Activated CD4-positive, CD25-positive, alpha-beta regulatory T cell (primary cell): ENCODE data around the gene NELFB.

ENCODE experiments used
- DNase-seq, 4 experiments: peaks; one replicate each; lab custom pipeline; 2025; lab: John Stamatoyannopoulos, UW

Gene NELFB

DNA sequence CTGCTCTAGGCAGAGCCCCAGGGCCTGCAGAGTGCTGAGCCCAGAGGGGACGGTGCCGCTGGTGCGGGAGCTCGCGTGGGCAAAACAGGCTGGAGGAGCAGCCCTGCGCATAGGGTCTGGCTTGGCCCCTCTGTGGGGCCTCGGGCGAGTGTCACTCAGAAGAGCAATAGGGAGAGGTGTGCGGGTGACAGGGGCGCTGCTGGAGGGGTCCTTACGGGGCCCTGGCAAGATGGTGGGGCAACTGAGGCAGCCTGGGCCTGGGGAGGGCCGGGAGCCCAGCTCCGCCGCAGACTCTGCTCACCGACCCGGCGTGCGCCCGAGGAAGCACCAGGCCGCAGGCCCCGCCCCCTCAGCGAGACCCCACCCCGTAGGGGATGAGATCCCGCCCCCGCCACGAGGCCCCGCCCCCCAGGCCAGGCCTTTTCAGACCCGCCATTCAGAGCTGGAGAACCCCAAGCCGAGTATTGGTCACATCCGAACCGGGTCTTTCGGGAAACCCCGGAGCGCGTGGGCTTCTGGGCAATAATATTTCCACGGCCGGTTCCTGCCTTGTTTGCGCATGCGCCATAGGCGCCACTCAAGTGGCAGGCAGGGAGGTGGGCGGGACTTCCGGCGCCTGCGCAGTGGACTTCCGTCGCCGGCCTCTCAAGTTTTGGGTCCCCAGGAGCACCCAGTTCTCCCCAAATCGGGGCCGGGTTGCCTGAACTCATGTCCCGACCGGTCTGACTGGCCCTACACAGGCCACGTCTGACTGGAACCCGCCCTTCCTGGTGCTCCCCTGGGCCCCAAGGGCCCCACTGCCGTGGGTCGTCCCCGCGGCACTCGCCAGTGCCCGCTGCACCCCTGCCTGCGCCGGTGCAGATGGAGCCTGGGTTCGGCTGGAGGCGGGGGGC, 31.8 kb upstream of the NELFB start:
- DNase-seq: peak; percentile 96 to 98 (median 98)

DNA sequence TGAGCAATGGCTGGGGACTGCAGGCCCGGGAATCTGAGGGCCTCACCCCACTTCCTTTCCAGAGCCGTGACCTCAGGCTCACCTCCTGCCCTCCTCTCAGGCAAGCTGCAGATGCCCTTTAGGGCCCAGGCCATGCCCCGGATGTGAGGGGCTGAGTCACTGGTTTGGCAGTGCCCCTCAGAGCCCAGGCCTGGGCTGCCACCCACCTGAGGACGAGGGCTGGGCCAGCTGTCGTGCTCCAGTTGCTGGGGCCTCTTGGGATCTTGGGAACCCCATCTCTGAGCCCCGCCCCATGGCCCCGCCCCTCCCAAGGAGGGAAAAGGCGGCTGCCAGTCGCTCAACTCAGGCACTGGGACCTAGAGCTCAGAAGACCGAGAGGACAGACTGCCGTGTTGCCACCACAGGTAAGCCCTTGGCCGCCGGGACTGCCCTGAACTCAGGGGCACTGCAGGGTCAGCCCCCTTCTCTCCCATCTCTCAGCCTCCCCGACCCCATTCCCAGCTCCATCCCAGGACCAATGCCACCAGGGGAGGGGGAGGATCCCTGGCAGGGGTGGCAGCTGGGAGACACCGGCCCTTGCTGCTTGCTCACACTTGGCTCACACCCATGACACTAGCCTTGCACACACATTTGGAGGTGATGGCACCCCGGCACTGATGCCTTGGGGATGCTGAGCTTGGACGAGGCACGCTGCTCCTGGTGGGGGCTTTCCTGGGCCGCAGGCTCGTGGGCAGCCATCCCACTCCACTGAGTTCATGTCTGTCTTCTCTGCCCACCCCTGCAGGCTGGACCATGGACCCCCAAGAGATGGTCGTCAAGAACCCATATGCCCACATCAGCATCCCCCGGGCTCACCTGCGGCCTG, 30.1 kb upstream of the NELFB start, which contains the start of gene CYSRT1:
CYSRT1 (plus strand) TSS at position 345 of the 865 bp plus-strand sequence; CDS start at position 793, 448 bp downstream.
- DNase-seq: no peak

DNA sequence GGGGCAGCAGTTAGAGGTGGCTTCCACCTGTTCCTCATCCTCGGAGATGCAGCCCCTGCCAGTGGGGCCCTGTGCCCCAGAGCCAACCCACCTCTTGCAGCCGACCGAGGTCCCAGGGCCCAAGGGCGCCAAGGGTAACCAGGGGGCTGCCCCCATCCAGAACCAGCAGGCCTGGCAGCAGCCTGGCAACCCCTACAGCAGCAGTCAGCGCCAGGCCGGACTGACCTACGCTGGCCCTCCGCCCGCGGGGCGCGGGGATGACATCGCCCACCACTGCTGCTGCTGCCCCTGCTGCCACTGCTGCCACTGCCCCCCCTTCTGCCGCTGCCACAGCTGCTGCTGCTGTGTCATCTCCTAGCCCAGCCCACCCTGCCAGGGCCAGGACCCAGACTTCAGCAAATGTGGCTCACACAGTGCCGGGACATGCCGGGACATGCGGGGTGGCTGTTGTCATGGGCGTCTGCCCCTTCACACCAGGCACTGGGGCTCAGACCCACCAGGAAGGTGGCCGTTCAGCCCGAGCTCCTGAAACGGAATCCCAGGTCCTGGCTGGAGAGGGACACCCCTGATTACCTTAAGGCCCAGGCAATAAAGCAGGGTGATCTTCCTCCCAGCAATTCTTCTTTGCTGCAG, 29.3 kb upstream of the NELFB start:
- no peak for DNase-seq

DNA sequence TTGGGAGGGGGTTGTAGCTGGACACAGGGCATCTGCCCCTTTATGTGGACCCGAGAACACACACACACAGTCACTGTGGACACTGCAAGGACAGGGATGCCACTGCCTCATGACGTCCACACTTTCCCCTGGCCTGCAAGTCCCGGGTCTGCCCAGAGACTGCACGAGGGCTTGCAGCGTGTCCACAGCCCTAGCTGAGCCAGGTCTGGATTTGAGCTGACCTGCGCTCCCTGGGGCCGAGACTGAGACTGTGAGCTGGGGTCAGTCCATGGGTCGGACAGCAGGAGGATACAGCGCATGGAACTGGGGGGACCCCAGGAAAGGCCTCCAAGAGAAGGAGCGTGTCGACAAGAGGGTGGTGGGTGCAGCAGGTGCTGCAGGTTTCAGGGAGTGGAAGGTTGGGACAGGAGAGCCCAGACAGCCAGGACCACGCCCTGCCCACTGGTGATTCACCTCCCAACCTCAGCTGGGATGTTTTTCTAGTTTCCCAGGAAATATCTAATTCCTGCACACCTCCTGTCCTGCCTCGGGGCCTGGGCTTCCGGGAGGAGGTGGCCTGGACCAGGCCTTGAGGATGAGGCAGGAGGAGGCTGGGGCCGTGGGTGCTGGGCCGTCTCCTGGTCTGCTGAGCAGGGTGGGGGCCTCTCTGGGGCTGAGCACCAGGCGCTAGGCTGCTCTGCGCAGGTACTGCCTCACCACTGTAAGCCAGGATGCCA, 28.6 kb upstream of the NELFB start:
- DNase-seq: no peak

DNA sequence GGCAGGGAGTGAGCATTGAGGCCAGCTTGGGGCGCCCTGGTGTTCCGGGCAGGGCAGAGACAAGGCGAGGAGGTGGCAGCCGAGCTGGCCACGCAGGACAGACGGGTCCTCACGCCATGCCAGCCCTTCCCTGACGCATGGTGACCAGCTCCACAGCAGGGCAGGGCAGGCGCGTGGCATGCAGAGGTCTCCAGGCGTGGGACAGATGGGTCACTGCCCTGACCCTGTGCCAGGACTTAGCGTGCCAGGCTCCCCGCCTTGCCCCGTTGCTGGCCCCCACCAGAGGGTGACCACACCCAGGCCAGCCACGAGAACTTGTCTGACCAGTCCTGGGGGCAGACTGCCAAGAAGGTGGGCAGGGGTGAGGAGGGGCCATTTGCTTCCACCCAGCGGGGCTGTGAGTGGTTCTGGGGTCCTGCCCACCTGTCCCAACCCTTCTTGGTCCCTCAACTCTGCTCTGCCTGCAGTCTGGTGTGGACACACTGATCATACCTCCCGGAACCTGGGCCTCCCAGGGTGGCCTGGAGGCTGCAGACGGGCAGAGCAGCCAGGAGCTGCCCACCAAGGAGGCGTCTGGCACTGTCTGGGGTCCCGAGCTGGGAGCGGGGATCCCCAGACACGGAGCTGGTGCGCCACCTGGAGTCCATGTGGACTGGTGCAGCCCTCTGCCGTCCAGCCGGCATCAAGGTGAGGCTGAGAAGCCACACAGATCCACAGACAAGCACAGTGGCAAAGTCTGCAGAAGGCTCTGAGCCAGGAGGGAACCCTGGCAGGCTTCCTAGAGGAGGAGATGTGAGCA, 27.9 kb upstream of the NELFB start, which contains the start of gene RNF224:
RNF224 (plus strand) TSS at position 449 of the 799 bp plus-strand sequence. CDS start 834 bp downstream, outside the sequence.
- peak; percentile 60 to 67 (median 64) for DNase-seq

DNA sequence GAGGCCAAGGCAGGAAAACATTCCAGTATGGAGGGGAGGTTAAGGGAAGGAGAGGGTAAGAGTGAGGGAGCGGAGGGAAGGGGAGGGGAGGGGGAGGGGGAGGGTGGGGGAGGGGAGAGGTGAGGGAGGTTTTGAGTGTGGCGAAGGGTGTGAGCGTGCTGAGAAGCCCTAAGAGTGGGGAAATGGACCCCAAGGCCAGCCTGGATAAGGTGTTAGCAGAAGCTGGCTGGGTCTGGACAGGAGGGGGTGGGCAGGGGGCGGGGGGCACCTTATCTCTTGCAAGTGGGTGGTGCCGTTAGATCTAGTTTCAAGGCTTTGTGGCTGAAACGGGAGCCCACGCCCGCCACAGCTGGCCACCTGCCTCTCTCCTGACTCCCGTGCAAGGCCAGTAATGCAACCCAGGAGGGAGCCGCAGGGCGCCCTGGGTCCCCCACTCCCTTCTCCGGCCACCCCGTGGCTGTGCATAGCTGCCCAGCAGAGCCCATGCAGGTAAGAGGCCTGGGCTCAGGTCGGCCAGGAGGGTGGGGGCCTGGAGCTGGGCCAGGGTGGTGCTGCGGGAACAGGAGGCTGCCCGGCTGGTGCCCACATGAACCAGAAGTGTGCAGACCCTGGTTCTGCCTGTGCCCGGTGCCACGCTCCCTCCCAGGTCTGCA, 27.1 kb upstream of the NELFB start:
- DNase-seq: no peak

DNA sequence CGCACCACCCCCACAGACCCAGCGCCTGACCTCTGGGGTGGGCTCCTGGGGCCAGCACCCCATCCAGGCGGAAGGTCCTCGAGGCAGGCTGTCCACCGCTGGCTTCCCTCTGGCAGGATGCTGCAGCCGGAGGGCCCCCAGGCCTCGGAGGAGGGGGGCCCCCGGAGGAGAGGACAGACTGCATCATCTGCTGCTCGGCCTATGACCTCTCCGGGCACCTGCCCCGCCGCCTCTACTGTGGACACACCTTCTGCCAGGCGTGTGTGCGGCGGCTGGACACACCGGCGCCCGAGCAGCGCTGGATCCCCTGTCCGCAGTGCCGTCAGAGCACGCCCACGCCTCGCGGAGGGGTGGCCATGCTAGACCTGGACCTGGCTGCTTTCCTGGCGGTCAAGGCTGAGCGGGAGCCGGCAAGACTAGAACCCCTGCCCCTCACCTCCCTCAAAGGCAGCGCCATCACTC, 26.6 kb upstream of the NELFB start:
- no peak for DNase-seq

DNA sequence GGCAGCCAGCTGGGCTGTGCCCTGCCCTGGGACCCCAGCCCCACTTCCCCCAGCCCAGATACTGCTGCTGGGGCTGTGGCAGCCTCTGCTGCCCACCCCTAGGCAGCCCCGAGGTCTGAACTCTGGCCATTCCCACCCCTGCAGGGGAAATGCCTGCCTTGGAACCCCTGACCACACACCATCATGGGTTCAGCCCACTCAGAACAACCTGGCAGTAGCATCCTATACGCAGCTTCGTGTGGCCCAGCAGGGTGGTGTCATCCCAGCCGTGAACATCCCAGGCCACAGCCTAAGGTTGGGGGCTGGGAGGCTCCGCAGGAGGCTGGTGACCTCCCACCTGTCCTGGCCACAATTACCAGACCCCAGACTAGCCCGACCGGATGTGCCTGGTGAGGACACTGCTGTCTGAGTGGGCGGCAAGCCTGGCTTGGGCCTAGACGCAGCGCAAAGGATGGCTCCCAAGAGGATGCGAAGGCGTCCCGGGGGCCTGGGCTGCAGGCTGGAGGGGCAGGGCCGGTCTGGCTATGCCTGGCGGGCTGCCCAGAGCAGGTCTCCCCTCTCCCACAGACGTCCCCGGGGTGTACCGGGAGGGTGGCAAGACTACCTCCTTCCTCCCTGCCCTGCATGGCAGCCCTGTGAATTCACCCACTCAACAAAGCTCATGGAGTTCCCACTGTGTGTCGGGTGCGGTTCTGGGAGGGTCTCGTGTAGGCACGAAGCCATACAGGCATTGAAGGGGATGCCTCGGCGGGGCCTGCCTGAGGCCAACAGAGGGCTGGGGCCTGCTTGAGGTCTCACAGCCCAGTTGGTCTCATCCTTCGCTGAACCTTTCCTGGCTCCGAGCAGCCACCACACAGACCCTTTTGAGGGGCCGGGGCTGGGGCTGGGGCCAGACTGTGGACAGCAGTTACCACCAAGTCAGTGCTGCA, 25.9 kb upstream of the NELFB start:
- no peak for DNase-seq

DNA sequence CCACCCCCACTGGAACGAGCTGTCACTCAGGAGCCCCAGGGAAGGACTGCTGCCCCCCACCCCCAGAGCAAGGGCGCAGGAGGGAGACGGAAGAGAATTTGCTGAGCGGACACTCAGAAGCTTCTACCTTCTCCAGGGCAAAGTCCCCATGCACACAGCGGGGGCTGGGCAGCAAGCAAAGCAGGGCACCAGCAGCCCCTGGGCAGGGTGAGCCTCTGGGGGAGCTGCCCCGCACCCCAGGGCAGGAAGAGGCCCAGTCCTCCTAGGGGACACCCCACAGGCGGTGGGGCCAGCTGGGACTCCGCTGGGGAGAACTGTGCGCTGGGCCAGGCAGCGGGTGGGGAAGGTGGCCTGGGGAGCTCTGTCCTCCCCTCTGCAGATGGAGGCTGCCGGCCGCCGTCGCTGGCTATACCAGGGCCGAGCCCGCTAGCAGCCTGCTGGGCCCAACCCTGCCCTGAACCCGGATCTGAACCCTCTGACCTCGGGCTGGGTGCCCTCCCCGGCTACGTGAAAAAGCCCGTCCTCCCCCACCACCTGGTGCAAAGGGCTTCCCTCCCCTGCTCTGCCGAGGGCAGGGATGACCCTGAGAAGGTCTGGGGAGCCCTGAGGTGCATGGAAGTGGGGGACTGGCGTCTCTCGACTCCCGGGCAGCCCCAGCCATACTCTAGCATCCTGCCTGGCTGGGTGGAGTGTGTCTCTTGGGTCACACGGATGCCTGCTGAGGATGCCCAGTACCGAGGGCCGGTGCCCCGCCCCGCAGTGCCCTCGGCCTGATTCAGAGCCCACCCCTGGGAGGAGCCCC, 25.0 kb upstream of the NELFB start:
- DNase-seq: no peak

DNA sequence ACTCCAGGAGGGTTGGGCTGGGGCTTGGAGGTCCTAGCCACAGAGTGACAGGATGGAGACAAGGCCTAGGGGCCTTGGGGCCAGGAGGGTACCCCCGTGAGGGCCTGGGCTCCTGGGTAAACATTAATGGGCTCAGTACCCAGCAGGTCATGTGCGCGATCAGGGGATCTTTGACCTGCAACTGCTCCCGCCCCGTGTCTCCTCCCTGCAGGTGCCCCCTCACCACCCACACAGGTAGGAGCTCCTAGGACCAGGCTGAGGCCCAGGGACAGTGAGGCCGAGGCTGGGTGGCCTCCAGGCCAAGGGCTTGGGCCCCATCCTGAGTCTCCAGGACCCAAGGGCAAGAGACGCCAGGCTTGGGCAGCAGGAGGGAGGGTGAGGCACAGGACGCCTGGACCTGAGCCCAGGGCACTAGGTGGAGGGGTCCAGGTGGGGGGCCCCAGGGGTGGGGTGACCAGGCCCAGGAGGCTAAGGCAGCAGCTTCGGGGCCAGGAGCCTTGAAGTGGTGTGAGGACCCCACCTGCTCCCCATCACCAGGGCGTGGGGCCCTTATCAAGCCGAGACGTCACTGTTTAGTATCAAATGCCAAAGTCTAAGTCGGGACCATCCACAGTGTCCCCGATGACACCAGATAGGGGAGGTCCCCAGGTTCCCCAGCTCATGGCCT, 24.3 kb upstream of the NELFB start, which contains the start of gene SLC34A3:
SLC34A3 (plus strand) TSS at position 197 of the 667 bp plus-strand sequence. CDS start 802 bp downstream, outside the sequence.
- no peak for DNase-seq

DNA sequence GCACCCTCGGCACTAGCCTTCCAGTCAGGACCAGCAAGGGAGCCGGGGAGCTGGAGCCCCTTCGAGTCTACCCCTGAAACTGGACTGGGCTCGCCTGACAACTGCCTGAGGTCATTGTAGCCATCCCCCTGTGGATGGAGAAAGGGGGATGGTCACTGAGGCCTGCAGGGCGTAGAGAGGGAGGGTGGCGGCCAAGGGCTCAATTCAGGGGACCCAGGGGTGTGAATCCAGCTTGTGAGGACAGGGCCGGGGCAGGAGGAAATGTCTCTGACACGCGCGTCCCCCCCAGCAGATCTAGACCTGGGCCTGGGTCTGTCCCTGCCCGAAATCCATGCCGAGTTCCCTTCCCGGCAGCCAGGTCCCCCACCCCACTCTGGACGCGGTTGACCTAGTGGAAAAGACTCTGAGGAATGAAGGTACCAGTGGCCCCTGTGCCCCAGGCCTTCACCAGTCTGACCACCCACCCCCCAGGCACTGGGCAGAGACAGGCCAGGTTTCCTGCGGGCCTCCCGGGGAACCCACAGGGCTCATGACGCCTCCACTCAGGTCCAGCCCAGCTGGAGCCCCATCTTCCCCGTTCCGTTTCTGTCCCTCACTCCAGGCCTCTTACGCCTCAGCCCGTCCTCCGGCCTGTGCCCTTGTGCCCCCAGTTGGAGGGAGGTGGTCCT, 23.6 kb upstream of the NELFB start:
- DNase-seq: no peak

DNA sequence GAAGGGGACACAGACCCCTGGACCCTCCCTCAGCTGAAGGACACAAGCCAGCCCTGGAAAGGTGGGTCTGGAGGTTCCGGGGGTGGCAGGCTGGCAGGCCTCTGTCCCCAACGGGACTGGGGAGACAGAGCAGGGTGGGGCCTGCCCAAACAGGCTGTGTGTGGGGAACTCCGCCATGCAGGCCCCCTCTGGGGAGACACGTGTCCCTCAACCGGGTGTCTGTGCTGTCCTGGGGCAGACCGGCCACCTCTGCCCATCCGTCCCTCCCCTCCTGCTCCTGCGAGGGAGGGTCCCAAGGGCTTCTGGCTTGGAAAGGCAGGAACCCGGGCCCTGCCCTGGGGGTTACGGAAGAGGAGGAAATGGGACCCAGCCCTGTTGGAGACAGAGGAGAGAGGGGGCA, 23.0 kb upstream of the NELFB start:
- DNase-seq: no peak

DNA sequence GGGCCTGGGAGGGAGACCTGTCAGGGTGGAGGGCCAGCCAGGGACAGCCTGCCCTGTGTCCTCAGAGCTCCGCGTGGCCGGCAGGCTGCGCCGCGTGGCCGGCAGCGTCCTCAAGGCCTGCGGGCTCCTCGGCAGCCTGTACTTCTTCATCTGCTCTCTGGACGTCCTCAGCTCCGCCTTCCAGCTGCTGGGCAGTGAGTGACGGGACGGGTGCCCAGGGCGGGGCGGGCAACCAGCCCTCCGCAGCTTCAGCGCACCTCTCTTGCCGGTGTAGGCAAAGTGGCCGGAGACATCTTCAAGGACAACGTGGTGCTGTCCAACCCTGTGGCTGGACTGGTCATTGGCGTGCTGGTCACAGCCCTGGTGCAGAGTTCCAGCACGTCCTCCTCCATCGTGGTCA, 22.6 kb upstream of the NELFB start:
- DNase-seq: no peak

DNA sequence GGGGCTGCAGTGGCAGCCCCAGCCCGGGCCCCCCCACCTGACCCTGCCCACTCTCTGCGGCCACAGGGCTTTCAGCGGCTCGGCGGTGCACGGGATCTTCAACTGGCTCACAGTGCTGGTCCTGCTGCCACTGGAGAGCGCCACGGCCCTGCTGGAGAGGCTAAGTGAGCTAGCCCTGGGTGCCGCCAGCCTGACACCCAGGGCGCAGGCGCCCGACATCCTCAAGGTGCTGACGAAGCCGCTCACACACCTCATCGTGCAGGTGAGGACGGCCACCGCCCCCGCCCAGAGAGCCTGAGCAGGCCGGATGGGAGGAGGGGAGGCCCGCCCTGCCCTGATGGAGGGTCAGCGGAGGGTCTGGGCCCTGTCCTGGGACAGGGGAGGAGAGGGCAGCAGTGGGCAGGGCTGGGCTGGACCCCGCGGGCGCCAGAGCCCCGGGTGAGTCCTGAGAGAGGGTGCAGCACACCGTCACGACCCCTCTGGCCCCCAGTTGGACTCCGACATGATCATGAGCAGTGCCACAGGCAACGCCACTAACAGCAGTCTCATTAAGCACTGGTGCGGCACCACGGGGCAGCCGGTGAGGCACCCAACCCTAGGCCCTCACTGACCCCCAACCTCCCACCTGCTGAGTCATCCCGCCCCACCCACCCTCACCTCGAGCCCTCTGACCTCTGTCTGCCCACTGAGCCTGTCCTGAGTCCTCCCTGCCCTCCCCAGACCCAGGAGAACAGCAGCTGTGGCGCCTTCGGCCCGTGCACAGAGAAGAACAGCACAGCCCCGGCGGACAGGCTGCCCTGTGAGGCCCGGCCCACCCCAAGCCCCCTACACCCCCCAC, 21.8 kb upstream of the NELFB start:
- no peak for DNase-seq

DNA sequence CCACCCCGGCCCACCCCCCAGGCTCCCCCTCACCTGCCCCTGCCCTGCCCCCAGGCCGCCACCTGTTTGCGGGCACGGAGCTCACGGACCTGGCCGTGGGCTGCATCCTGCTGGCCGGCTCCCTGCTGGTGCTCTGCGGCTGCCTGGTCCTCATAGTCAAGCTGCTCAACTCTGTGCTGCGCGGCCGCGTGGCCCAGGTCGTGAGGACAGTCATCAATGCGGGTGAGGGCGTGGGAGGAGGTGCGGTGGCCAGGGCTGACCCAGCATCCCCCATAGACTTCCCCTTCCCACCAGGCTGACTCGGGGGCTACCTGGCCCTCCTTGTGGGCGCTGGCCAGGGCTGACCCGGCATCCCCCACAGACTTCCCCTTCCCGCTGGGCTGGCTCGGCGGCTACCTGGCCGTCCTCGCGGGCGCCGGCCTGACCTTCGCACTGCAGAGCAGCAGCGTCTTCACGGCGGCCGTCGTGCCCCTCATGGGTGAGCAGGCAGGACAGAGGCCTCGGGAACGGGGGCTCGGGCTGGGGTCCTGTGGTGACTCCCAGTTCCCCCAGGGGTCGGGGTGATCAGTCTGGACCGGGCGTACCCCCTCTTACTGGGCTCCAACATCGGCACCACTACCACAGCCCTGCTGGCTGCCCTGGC, 21.0 kb upstream of the NELFB start:
- no peak for DNase-seq
